Esophagus squamous epithelium (tissue), 4 donors: Measurements from ENCODE around the gene SLC26A9.

Source experiments
- POLR2A ChIP-seq, 4 donors: fragments of 450-650 bp; IDR thresholded peaks; one replicate each; pipeline ENCODE4 v1.6.1; 2017; ENCODE audit warnings: antibody characterized with exemption in 4 of 4, mild to moderate bottlenecking in 4 of 4, moderate library complexity in 3 of 4
- TF ChIP-seq, protein P1 (sequence below), 6 experiments: fragments of 450-650 bp in 4 of 6; fragments of 200-600 bp in 2 of 6; sonication (generic) in 2 of 6; IDR thresholded peaks; one replicate each; pipeline ENCODE4 v1.5.1; 2016 to 2019; ENCODE audit warnings: antibody characterized with exemption in 6 of 6, mild to moderate bottlenecking in 4 of 6, moderate library complexity in 4 of 6

GRCh38 chr1:205870236-205870635 lies 73.0 kb downstream of the SLC26A9 start:
- TF ChIP-seq, protein P1, sequence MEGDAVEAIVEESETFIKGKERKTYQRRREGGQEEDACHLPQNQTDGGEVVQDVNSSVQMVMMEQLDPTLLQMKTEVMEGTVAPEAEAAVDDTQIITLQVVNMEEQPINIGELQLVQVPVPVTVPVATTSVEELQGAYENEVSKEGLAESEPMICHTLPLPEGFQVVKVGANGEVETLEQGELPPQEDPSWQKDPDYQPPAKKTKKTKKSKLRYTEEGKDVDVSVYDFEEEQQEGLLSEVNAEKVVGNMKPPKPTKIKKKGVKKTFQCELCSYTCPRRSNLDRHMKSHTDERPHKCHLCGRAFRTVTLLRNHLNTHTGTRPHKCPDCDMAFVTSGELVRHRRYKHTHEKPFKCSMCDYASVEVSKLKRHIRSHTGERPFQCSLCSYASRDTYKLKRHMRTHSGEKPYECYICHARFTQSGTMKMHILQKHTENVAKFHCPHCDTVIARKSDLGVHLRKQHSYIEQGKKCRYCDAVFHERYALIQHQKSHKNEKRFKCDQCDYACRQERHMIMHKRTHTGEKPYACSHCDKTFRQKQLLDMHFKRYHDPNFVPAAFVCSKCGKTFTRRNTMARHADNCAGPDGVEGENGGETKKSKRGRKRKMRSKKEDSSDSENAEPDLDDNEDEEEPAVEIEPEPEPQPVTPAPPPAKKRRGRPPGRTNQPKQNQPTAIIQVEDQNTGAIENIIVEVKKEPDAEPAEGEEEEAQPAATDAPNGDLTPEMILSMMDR (IDR thresholded peaks at IDR 0.05): no peak
- no peak for TF ChIP-seq POLR2A (IDR thresholded peaks at IDR 0.05)
